ENCODE measurements around the gene MRPL14. TPM values are rescaled to one million over a fixed set of nuclear protein-coding genes. Genes with fewer than 3 reads are reported as not detected.

Gene MRPL14
- polyA plus RNA-seq, 1 experiment = 58.4 TPM

- no peak for DNase-seq (ENCODE audit: low read depth)
- H3K36me3 ChIP-seq (ENCODE audit: control insufficient read depth, insufficient read depth, low read length) = peaks cover 7% of the 10 kb centered on the region
- H3K4me3 ChIP-seq (ENCODE audit: low read depth, low read length) = no peak overlapping the region
- no peaks in the 10 kb centered on the region for H3K27me3 ChIP-seq (ENCODE audit: control insufficient read depth, insufficient read depth, low read length)
- POLR2A ChIA-PET = no interaction called here
- CTCF ChIA-PET = interaction anchor here (0.9 to 1.2 kb wide), 4 partner anchors 10 to 46 kb away, joined by 3 to 6 read pairs (median 4); no protein-coding TSS in a partner anchor
- TF ChIP-seq CTCF (IDR thresholded peaks at IDR 0.05; ENCODE audit: insufficient read depth, low read depth, low read length) = no peak
These were observed 22.1 kb downstream of the MRPL14 start for GRCh38 chr6:44105146-44105545.

DNA sequence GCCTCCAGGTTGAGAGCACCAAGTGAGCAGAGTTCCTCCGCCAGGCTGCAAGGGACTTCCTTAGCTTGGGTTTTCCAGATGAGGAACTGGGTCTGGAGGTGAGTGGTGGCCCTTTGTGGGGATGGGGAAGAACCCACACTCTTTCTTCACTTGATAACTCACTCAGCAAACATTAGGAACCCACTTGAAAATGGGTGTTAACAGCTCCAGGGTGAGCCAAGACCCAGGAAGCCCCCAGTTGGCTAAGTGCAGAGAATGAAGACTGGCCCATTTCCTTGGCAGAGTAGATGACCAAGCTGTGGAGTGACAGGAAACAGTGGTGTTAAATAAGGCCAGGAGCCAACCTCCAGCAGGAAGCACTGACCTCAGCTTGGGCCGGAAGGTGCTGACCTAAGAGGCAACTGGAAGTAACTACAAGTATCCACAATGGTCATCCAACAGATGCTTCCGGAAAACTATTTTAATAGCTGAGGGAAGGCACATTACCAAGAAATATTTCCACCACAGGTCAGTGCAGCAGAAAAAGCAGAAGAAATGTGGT is 22.7 kb downstream of the MRPL14 start:
- ChIA-PET POLR2A (no interaction called here), CTCF (interaction anchor here (0.9 to 1.0 kb wide), 3 partner anchors 10 to 46 kb away, joined by 3 to 6 read pairs (median 4); no protein-coding TSS in a partner anchor)
- Histone ChIP-seq H3K36me3 (ENCODE audit: control insufficient read depth, insufficient read depth, low read length) (peaks cover 9% of the 10 kb centered on the region), H3K4me3 (ENCODE audit: low read depth, low read length) (no peak overlapping the region), H3K27me3 (ENCODE audit: control insufficient read depth, insufficient read depth, low read length) (no peaks in the 10 kb centered on the region)
- TF ChIP-seq CTCF (IDR thresholded peaks at IDR 0.05; ENCODE audit: insufficient read depth, low read depth, low read length) = no peak
- no peak for DNase-seq (ENCODE audit: low read depth)

DNA sequence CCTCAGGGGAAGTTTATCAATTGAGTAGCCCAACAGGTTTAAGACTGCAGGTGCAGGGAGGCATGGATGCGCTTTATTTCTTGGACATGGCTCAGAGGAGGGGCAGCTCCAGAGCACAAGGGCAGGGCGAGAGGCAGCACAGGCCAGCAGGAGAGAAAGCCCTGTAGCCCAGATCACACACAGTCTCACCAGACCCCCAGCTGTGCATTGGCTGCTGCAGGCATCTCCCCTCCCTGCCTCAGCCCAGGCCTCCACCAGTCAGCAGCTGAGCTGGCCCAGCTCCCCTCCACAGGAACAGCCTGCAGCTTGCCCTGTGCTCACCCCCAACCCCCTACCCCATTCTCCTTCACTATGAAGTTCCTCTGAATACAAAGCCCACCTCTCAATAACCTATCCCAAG is 24.7 kb downstream of the MRPL14 start:
- Histone ChIP-seq H3K27me3 (ENCODE audit: control insufficient read depth, insufficient read depth, low read length) (no peaks in the 10 kb centered on the region), H3K36me3 (ENCODE audit: control insufficient read depth, insufficient read depth, low read length) (peaks cover 6% of the 10 kb centered on the region), H3K4me3 (ENCODE audit: low read depth, low read length) (no peak overlapping the region)
- no peak for TF ChIP-seq CTCF (IDR thresholded peaks at IDR 0.05; ENCODE audit: insufficient read depth, low read depth, low read length)
- DNase-seq (ENCODE audit: low read depth) = no peak
- POLR2A ChIA-PET = no interaction called here
- CTCF ChIA-PET = interaction anchor here (0.8 to 2.0 kb wide), 7 partner anchors 10 to 73 kb away, joined by 3 to 8 read pairs (median 3); no protein-coding TSS in a partner anchor

DNA sequence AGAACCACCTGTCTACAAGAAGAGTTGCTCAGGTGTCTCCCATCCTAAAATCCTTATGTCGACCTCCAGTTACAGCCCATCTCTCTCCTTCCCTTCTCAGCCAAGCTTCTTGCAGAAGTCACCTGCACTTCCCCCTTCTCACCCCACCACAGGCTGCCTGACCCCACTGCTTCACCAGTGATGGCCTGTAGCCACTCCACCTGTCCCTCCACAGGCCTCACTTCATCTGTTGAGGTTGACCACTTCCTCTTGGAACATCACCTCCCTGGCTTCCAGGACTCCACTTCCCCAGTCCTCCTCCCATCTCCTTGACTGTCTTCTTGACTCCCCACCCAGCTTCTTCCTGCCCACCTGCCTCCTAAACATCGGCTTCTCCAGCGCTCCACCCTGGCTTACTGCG is 25.4 kb downstream of the MRPL14 start:
- ChIA-PET CTCF (interaction anchor here (0.8 to 7.8 kb wide), 5 partner anchors 15 to 119 kb away, joined by 3 to 81 read pairs (median 4); no protein-coding TSS in a partner anchor), POLR2A (interaction anchor here (0.6 kb wide), 1 partner anchor 10 kb away, joined by 3 read pairs; no protein-coding TSS in a partner anchor)
- Histone ChIP-seq H3K27me3 (ENCODE audit: control insufficient read depth, insufficient read depth, low read length) (no peaks in the 10 kb centered on the region), H3K36me3 (ENCODE audit: control insufficient read depth, insufficient read depth, low read length) (peaks cover 6% of the 10 kb centered on the region), H3K4me3 (ENCODE audit: low read depth, low read length) (no peak overlapping the region)
- TF ChIP-seq CTCF (IDR thresholded peaks at IDR 0.05; ENCODE audit: insufficient read depth, low read depth, low read length) = no peak
- no peak for DNase-seq (ENCODE audit: low read depth)

DNA sequence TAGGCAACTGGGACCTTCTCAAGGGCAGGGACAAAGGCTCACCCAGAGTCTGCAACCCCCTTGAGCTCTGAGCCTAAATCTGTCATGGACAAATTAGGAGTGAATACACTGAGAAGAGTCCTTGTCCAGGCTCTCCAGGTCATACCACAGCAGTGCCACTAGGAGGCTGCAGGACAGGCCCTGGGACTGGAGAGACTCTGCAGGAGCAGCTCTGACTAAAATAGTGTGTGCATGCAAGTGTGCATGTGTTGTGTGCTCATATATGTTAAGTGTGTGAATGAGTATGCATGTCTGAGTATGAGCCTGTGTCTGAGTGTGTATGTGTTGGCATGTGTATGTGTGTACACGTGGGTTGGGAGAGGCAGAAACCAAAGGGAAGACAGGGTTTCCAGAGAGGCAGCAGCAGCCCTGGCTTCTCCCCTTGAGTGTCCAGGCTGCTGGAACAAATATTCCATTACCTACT is 27.1 kb downstream of the MRPL14 start:
- H3K36me3 ChIP-seq (ENCODE audit: control insufficient read depth, insufficient read depth, low read length) = peaks cover 6% of the 10 kb centered on the region
- H3K4me3 ChIP-seq (ENCODE audit: low read depth, low read length) = no peak overlapping the region
- ChIA-PET POLR2A (no interaction called here), CTCF (interaction anchor here (0.7 to 7.8 kb wide), 19 partner anchors 11 to 240 kb away, joined by 3 to 81 read pairs (median 5); partner anchors contain the start of gene CAPN11)
- no peaks in the 10 kb centered on the region for H3K27me3 ChIP-seq (ENCODE audit: control insufficient read depth, insufficient read depth, low read length)
- no peak for DNase-seq (ENCODE audit: low read depth)
- TF ChIP-seq CTCF (IDR thresholded peaks at IDR 0.05; ENCODE audit: insufficient read depth, low read depth, low read length) = peak; percentile 79
